Measurements from ENCODE around the gene GLT1D1.

GLT1D1 gene

GRCh38 chr12:128966203-128966810 lies 113.0 kb downstream of the GLT1D1 start:
- no peak for DNase-seq (ENCODE audit: low read depth)

GRCh38 chr12:128968668-128969067 lies 115.4 kb downstream of the GLT1D1 start:
- DNase-seq (ENCODE audit: low read depth): no peak

GRCh38 chr12:128969480-128970055 lies 116.3 kb downstream of the GLT1D1 start:
- DNase-seq (ENCODE audit: low read depth): no peak

GRCh38 chr12:128970110-128970509 lies 116.8 kb downstream of the GLT1D1 start:
- no peak for DNase-seq (ENCODE audit: low read depth)

- DNase-seq (ENCODE audit: low read depth): no peak
Measured at GRCh38 chr12:128970941-128971340, 117.7 kb downstream of the GLT1D1 start.

GRCh38 chr12:128971802-128972201 lies 118.5 kb downstream of the GLT1D1 start:
- DNase-seq (ENCODE audit: low read depth): no peak

- DNase-seq (ENCODE audit: low read depth): no peak
Measured at GRCh38 chr12:128973883-128974681, 120.8 kb downstream of the GLT1D1 start.

GRCh38 chr12:128974881-128975280 lies 121.6 kb downstream of the GLT1D1 start:
- DNase-seq (ENCODE audit: low read depth): no peak

- DNase-seq (ENCODE audit: low read depth): no peak
Measured at GRCh38 chr12:128976120-128976738, 123.0 kb downstream of the GLT1D1 start.

- no peak for DNase-seq (ENCODE audit: low read depth)
Measured at GRCh38 chr12:128977441-128977840, 124.2 kb downstream of the GLT1D1 start.

- DNase-seq (ENCODE audit: low read depth): no peak
Measured at GRCh38 chr12:128978067-128978466, 124.8 kb downstream of the GLT1D1 start.

GRCh38 chr12:128980623-128981022 lies 127.3 kb downstream of the GLT1D1 start:
- DNase-seq (ENCODE audit: low read depth): no peak

- no peak for DNase-seq (ENCODE audit: low read depth)
Measured at GRCh38 chr12:128981971-128982533, 128.8 kb downstream of the GLT1D1 start.

- no peak for DNase-seq (ENCODE audit: low read depth)
Measured at GRCh38 chr12:128982933-128983332, 129.7 kb downstream of the GLT1D1 start.

GRCh38 chr12:128983371-128983770 lies 130.1 kb downstream of the GLT1D1 start:
- no peak for DNase-seq (ENCODE audit: low read depth)

GRCh38 chr12:128986957-128987356 lies 133.7 kb downstream of the GLT1D1 start:
- no peak for DNase-seq (ENCODE audit: low read depth)

- no peak for DNase-seq (ENCODE audit: low read depth)
Measured at GRCh38 chr12:128989287-128989686, 136.0 kb downstream of the GLT1D1 start.

GRCh38 chr12:128991716-128992115 lies 138.4 kb downstream of the GLT1D1 start:
- DNase-seq (ENCODE audit: low read depth): no peak

GRCh38 chr12:128992116-128992515 lies 138.8 kb downstream of the GLT1D1 start:
- no peak for DNase-seq (ENCODE audit: low read depth)

- DNase-seq (ENCODE audit: low read depth): no peak
Measured at GRCh38 chr12:128992550-128992949, 139.3 kb downstream of the GLT1D1 start.

GRCh38 chr12:128994856-128995255 lies 141.6 kb downstream of the GLT1D1 start:
- DNase-seq (ENCODE audit: low read depth): no peak

- no peak for DNase-seq (ENCODE audit: low read depth)
Measured at GRCh38 chr12:128995619-128996018, 142.3 kb downstream of the GLT1D1 start.

GRCh38 chr12:129001826-129002225 lies 148.5 kb downstream of the GLT1D1 start:
- no peak for DNase-seq (ENCODE audit: low read depth)
